Osteocyte (in vitro differentiated cells): Measurements from ENCODE around the gene SNX19. TPM values are rescaled to one million over a fixed set of nuclear protein-coding genes. Genes with fewer than 3 reads are reported as not detected.
"Not testable (repeated sequence)": the region's sequence is repeated elsewhere in the genome, so short reads cannot be mapped to it uniquely, and the experiment has no call there.

Source experiments
- DNase-seq: peaks from one replicate; pipeline ENCODE4 v3.0.0; 2021; ENCODE audit warnings: mixed read lengths; ENCODE audit not compliant: unreplicated experiment; ENCODE audit errors: extremely low spot score
- H3K27ac Mint-ChIP-seq: one replicate; pipeline ENCODE4 v1.8.0; 2021; ENCODE audit warnings: mild to moderate bottlenecking, mixed read lengths; ENCODE audit not compliant: unreplicated experiment
- H3K27me3 Mint-ChIP-seq: one replicate; pipeline ENCODE4 v1.8.0; 2021; ENCODE audit warnings: mixed read lengths; ENCODE audit not compliant: unreplicated experiment
- H3K36me3 Mint-ChIP-seq: one replicate; pipeline ENCODE4 v1.8.0; 2021; ENCODE audit warnings: mixed read lengths; ENCODE audit not compliant: unreplicated experiment
- H3K4me1 Mint-ChIP-seq: one replicate; pipeline ENCODE4 v1.8.0; 2021; ENCODE audit warnings: mixed read lengths; ENCODE audit not compliant: unreplicated experiment
- H3K4me3 Mint-ChIP-seq: one replicate; pipeline ENCODE4 v1.8.0; 2021; ENCODE audit warnings: mild to moderate bottlenecking, moderate library complexity, mixed read lengths; ENCODE audit not compliant: unreplicated experiment
- H3K9me3 Mint-ChIP-seq: one replicate; pipeline ENCODE4 v1.8.0; 2021; ENCODE audit warnings: mixed read lengths; ENCODE audit not compliant: unreplicated experiment
- total RNA-seq: library from RNA; stranded (reverse); gene quantifications from 2 replicates; pipeline ENCODE4 v1.2.1, GENCODE V29; 2021
- TF ChIP-seq, protein P1 (sequence below): fragments of 200-600 bp; sonication (generic); IDR thresholded peaks from 2 replicates; pipeline ENCODE4 v1.5.0; 2021; ENCODE audit warnings: antibody characterized with exemption, mild to moderate bottlenecking, moderate library complexity

SNX19 gene
- total RNA-seq, 1 donor from 2014 or later = 68.4 TPM

DNA sequence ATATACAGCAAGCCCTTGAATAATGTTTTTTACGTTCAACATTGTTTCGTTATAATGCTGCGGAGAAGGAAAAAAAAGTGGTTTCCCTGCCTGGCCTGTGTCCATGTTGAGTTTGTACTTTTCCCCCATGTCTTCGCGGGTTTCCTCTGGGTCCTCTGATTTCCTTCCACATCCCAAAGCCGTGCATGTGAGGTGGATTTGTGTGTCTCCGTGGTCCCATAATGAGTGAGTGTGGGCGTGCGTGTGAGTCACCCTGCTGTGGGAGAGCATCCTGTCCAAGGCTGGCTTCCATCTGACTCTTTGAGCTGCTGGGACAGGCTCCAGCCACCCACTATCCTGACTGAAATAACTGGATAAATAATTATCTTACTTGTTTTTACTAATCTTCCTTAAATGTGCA lies 29.6 kb upstream of the SNX19 start:
- H3K36me3 Mint-ChIP-seq = no peaks in the 10 kb centered on the region
- DNase-seq = no peak
- no peak overlapping the region for H3K27ac Mint-ChIP-seq
- no peaks in the 10 kb centered on the region for H3K4me1 Mint-ChIP-seq
- no peak overlapping the region for H3K4me3 Mint-ChIP-seq
- H3K27me3 Mint-ChIP-seq = peaks cover 34% of the 10 kb centered on the region
- H3K9me3 Mint-ChIP-seq = no peaks in the 10 kb centered on the region
- TF ChIP-seq, protein P1, sequence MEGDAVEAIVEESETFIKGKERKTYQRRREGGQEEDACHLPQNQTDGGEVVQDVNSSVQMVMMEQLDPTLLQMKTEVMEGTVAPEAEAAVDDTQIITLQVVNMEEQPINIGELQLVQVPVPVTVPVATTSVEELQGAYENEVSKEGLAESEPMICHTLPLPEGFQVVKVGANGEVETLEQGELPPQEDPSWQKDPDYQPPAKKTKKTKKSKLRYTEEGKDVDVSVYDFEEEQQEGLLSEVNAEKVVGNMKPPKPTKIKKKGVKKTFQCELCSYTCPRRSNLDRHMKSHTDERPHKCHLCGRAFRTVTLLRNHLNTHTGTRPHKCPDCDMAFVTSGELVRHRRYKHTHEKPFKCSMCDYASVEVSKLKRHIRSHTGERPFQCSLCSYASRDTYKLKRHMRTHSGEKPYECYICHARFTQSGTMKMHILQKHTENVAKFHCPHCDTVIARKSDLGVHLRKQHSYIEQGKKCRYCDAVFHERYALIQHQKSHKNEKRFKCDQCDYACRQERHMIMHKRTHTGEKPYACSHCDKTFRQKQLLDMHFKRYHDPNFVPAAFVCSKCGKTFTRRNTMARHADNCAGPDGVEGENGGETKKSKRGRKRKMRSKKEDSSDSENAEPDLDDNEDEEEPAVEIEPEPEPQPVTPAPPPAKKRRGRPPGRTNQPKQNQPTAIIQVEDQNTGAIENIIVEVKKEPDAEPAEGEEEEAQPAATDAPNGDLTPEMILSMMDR = no peak

DNA sequence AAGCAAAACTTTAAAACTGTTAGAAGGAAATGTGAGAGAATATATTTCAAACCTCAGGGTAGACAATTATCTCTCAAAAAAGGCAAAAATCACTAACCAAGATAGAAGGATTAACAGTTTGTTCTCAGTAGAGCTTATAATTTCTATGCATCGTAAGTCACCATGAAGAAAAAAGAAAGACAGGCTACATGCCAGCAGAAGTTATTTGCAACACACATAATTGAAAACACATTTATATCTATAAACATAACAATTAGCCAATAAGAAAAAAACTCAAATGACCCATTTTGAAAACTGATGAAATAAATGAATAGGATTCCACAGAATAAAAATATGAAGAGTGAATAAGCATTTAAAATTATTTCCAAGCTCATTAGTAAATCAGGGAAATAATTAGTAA lies 24.4 kb upstream of the SNX19 start:
- Mint-ChIP-seq H3K36me3 (no peaks in the 10 kb centered on the region), H3K4me1 (no peaks in the 10 kb centered on the region), H3K9me3 (no peaks in the 10 kb centered on the region), H3K27me3 (peaks cover 51% of the 10 kb centered on the region), H3K27ac (no peak overlapping the region), H3K4me3 (no peak overlapping the region)
- TF ChIP-seq, protein P1 = no peak
- no peak for DNase-seq

DNA sequence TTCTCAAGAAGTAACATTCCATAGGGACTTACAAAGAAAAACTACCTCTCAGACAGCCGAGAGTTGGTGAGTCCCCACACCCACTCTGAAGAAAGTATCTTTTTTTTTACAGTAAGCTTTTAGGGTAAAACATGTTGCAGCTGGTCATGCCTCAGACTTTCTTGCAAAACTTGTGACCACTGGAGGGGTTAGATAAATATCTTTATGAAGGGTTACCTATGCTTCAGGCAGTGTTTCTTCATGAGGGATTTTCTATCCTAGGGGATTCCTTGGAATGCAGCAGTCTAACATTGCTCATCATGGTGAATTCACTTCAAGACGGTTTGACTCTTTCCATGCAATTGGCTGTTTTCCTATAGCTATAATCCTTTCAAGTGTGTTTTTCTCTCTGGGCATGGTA lies 20.8 kb upstream of the SNX19 start:
- Mint-ChIP-seq H3K36me3 (no peaks in the 10 kb centered on the region), H3K4me1 (no peaks in the 10 kb centered on the region), H3K9me3 (no peaks in the 10 kb centered on the region), H3K27me3 (peaks cover 44% of the 10 kb centered on the region), H3K4me3 (no peak overlapping the region), H3K27ac (no peak overlapping the region)
- DNase-seq = no peak
- TF ChIP-seq, protein P1 = no peak

DNA sequence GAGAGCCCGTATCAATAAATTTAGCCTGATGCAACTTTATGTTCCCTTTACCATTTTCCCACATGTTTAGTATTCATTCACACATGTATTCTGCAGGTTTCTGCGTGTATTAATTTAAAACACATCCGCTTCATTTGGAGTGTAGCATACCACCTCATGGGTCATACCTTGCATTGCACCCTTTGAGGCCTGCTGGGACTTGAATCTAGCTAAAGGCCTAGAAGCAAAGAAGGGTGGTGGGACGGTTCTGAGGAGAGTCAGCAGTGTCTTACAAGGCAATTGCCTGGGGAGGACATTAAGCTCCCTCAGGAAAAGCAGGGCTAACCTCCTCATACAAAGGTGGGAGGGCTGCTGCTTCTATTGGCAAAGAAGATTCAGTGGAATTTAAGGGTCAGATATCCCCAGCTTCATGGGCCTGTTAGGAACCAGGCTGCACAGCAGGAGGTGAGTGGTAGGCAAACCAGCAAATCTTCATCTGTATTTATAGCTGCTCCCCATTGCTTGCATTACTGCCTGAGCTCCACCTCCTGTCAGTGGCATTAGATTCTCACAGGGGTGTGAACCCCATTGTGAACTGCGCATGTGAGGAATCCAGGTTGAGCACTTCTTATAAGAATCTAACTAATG lies 15.9 kb upstream of the SNX19 start:
- Mint-ChIP-seq H3K27ac (no peak overlapping the region), H3K4me1 (no peaks in the 10 kb centered on the region), H3K27me3 (peaks cover 23% of the 10 kb centered on the region)

DNA sequence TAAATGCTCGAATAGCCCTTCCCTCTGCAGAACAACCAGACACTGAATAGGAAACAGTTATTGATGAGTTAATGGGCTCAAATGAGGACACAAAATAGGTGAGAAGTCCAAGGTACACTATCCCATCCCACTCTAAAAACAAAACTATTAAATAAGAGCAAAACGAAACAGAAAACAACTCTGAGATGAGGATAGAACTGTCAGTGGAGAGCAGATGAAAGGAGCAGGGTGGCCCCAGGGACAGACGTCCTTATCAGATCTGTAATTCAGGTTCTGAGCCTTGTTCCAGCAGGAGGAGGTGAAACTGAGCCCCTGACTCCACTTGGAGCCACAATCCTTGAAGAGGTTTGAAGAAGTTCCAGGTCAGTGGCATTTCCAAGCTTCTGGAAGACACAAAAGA lies 8.5 kb upstream of the SNX19 start:
- TF ChIP-seq, protein P1 = no peak
- no peaks in the 10 kb centered on the region for H3K36me3 Mint-ChIP-seq
- no peak for DNase-seq
- H3K27me3 Mint-ChIP-seq = peaks cover 48% of the 10 kb centered on the region
- no peak overlapping the region for H3K27ac Mint-ChIP-seq
- no peaks in the 10 kb centered on the region for H3K4me1 Mint-ChIP-seq
- no peaks in the 10 kb centered on the region for H3K9me3 Mint-ChIP-seq
- H3K4me3 Mint-ChIP-seq = no peak overlapping the region

More for the DNA sequence above, 15.9 kb upstream of the SNX19 start:
- TF ChIP-seq, protein P1 = no peak
- no peak for DNase-seq
- H3K4me3 Mint-ChIP-seq = no peak overlapping the region
- no peaks in the 10 kb centered on the region for H3K36me3 Mint-ChIP-seq
- no peaks in the 10 kb centered on the region for H3K9me3 Mint-ChIP-seq

DNA sequence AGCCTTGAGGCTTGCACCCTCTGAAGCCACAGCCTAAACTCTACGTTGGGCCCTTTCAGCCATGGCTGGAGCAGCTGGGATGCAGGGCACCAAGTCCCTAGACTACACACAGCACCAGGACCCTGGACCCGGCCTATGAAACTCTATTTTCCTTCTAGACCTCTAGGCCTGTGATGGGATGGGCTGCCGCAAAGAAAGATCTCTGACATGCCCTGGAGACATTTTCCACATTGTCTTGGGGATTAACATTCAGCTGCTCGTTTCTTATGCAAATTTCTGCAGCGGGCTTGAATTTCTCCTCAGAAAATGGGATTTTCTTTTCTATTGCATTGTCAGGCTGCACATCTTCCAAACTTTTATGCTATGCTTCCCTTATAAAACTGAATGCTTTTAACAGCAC lies 4.3 kb upstream of the SNX19 start:
- peaks cover 42% of the 10 kb centered on the region for H3K27me3 Mint-ChIP-seq
- not testable (repeated sequence) for H3K9me3 Mint-ChIP-seq, H3K4me3 Mint-ChIP-seq, H3K36me3 Mint-ChIP-seq, H3K4me1 Mint-ChIP-seq, DNase-seq, H3K27ac Mint-ChIP-seq
